Measurements from ENCODE around the gene EIF4A2. TPM values are rescaled to one million over a fixed set of nuclear protein-coding genes. Genes with fewer than 3 reads are reported as not detected.

Gene EIF4A2
- total RNA-seq, 1 experiment from 2014 or later: 219 TPM

- no peaks in the 10 kb centered on the region for H3K36me3 ChIP-seq (ENCODE audit: control insufficient read depth, insufficient read depth, low read length)
- H3K9me3 ChIP-seq (ENCODE audit: control insufficient read depth, insufficient read depth, low read depth, low read length): no peaks in the 10 kb centered on the region
- TF ChIP-seq SIN3A (IDR thresholded peaks at IDR 0.05; ENCODE audit: borderline replicate concordance, insufficient read depth, low read depth, low read length): no peak
- no peak for TF ChIP-seq TCF7L2 (IDR thresholded peaks at IDR 0.05; ENCODE audit: low read depth, low read length)
- no peak for TF ChIP-seq CTCF (IDR thresholded peaks at IDR 0.05)
- no peak for TF ChIP-seq POLR2AphosphoS5 (IDR thresholded peaks at IDR 0.05; ENCODE audit: low read depth, low read length)
- no peak for TF ChIP-seq REST (IDR thresholded peaks at IDR 0.05; ENCODE audit: insufficient read depth in 1 of 2, low read depth in 2 of 2, low read length in 1 of 2)
- POLR2A ChIA-PET: no interaction called here
- H3K4me1 ChIP-seq (ENCODE audit: control insufficient read depth, insufficient read depth, low read length): peaks cover 3% of the 10 kb centered on the region; the same call in 1 of the 2 replicates
- in situ Hi-C loops (cut with HindIII; ENCODE audit: low pct_unique_long_range_greater_than_20kb, low sequenced_read_pairs) (no loop called here), intact Hi-C loops (cut with micrococcal nuclease; ENCODE audit: unreplicated experiment) (no loop called here)
- CTCF ChIA-PET: no interaction called here
- H3K27ac ChIP-seq (ENCODE audit: low read length): no peak overlapping the region
- DNase-seq (ENCODE audit: low read depth, low spot score) (no peak), ATAC-seq (no peak)
- H3K4me3 ChIP-seq (ENCODE audit: low read depth in 2 of 2, low read length in 2 of 2): no peak overlapping the region
- H3K27me3 ChIP-seq (ENCODE audit: control insufficient read depth, insufficient read depth, low read length): no peaks in the 10 kb centered on the region
- BruUV-seq (replicated peaks): no TSS peak
These were observed 28.5 kb upstream of the EIF4A2 start for GRCh38 chr3:186754871-186755270.

- in situ Hi-C loops (cut with HindIII; ENCODE audit: low pct_unique_long_range_greater_than_20kb, low sequenced_read_pairs): no loop called here
- no peaks in the 10 kb centered on the region for H3K9me3 ChIP-seq (ENCODE audit: control insufficient read depth, insufficient read depth, low read depth, low read length)
- ATAC-seq: no peak
- ChIA-PET CTCF (no interaction called here), POLR2A (no interaction called here)
- no peaks in the 10 kb centered on the region for H3K27me3 ChIP-seq (ENCODE audit: control insufficient read depth, insufficient read depth, low read length)
- no peak for DNase-seq (ENCODE audit: low read depth, low spot score)
- peaks cover 3% of the 10 kb centered on the region; the same call in 1 of the 2 replicates for H3K4me1 ChIP-seq (ENCODE audit: control insufficient read depth, insufficient read depth, low read length)
- no TSS peak for BruUV-seq (replicated peaks)
- no peak for TF ChIP-seq REST (IDR thresholded peaks at IDR 0.05; ENCODE audit: insufficient read depth in 1 of 2, low read depth in 2 of 2, low read length in 1 of 2)
- TF ChIP-seq POLR2AphosphoS5 (IDR thresholded peaks at IDR 0.05; ENCODE audit: low read depth, low read length): no peak
- TF ChIP-seq CTCF (IDR thresholded peaks at IDR 0.05): no peak
- TF ChIP-seq SIN3A (IDR thresholded peaks at IDR 0.05; ENCODE audit: borderline replicate concordance, insufficient read depth, low read depth, low read length): no peak
- no peak for TF ChIP-seq TCF7L2 (IDR thresholded peaks at IDR 0.05; ENCODE audit: low read depth, low read length)
- intact Hi-C loops (cut with micrococcal nuclease; ENCODE audit: unreplicated experiment): no loop called here
- no peak overlapping the region for H3K27ac ChIP-seq (ENCODE audit: low read length)
- H3K4me3 ChIP-seq (ENCODE audit: low read depth in 2 of 2, low read length in 2 of 2): no peak overlapping the region
- H3K36me3 ChIP-seq (ENCODE audit: control insufficient read depth, insufficient read depth, low read length): no peaks in the 10 kb centered on the region
These were observed 26.2 kb upstream of the EIF4A2 start for GRCh38 chr3:186757214-186757613.

Measured in Panc1 (cell line).